Hematopoietic multipotent progenitor cell treated with erythropoietin and hydrocortisone succinate and interleukin-3 and kit ligand, for 17 days (in vitro differentiated cells): ENCODE data around the gene PNLIPRP2.

Source experiments
- DNase-seq: peaks from one replicate; pipeline ENCODE4 v3.0.0-alpha.2; 2015; ENCODE audit warnings: low spot score

The PNLIPRP2 gene

GRCh38 chr10:116655568-116655967 is 34.8 kb downstream of the PNLIPRP2 start:
- DNase-seq = no peak

GRCh38 chr10:116656044-116656443 is 35.3 kb downstream of the PNLIPRP2 start:
- DNase-seq = no peak

DNA sequence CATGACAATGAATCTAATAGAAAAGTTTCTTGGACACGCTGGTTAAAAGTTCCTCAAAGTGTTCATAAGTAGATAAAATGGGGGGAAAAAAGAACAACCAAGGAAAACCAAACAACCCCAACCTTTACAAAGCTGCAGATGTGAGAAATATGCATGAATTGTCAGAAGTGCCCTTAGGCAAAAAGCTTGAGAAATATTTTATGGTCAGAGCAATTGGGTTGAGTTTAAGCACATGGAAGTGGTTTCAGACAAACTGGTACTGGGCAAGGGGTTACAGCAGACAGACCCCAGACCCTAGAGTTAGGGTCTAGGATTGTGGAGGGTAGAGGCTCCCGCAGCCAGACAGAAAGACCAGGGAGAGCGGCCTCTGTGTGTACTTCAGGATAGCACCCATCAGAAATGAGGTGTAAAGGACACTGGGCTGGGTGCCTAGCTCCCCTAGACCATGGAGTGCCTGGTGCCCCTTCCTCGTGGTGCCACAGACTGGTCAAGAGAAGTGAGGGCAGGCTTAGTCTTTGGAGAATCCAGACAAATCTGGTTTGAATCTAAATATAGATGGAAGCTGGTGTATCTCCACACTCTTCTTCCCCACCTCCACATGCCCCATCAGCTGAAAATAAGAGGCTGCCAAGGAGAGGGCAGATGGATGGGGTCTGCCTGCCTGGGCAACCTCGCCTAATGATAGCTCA is 37.3 kb downstream of the PNLIPRP2 start:
- no peak for DNase-seq

GRCh38 chr10:116659049-116659670 is 38.4 kb downstream of the PNLIPRP2 start:
- no peak for DNase-seq

- no peak for DNase-seq
These were observed 40.1 kb downstream of the PNLIPRP2 start for GRCh38 chr10:116660860-116661259.

DNA sequence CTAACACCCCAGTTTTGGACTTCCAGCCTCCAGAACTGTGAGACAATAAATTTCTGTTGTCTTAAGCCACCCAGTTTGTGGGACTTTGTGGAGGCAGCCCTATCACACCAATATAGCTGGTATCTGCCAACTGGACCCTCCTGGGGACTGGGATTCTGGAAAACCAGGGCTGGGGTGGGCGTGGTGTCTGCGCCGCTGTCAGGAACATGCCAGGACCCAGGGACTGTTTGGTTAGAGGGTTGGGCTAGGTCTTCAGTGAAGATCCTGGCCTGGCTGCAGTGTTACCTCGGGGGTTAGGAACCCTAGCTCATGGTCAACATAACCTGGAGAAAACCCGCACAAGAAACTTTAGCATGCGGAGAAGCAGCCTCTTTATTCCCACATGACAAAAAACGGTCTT is 42.6 kb downstream of the PNLIPRP2 start:
- DNase-seq = no peak

- DNase-seq = no peak
These were observed 43.9 kb downstream of the PNLIPRP2 start for GRCh38 chr10:116664631-116665030.

- DNase-seq = no peak
These were observed 44.9 kb downstream of the PNLIPRP2 start for GRCh38 chr10:116665541-116666125.

- no peak for DNase-seq
These were observed 46.7 kb downstream of the PNLIPRP2 start for GRCh38 chr10:116667484-116667883.

- DNase-seq = no peak
These were observed 47.3 kb downstream of the PNLIPRP2 start for GRCh38 chr10:116668018-116668417.

DNA sequence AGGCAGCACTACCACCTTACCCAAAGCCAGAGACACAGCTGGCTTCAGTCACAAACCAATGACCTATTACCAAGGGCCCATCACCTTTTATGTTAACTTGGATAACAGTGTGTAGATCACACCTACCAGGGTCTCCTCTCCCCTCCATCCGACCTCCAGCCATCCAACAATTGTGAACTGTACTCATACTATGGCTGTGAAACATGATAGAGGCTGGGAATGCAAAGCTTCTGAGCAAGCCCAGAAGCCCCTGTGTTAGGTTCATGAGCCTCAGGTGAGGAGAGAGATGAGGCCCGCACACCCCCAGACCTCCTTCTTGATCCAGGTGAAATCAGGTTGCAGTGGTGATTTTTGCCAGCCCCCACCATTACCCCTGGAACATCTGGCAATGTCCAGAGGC is 47.7 kb downstream of the PNLIPRP2 start:
- no peak for DNase-seq

GRCh38 chr10:116669080-116669479 is 48.3 kb downstream of the PNLIPRP2 start:
- DNase-seq = no peak

- no peak for DNase-seq
These were observed 49.3 kb downstream of the PNLIPRP2 start for GRCh38 chr10:116669832-116670644.

DNA sequence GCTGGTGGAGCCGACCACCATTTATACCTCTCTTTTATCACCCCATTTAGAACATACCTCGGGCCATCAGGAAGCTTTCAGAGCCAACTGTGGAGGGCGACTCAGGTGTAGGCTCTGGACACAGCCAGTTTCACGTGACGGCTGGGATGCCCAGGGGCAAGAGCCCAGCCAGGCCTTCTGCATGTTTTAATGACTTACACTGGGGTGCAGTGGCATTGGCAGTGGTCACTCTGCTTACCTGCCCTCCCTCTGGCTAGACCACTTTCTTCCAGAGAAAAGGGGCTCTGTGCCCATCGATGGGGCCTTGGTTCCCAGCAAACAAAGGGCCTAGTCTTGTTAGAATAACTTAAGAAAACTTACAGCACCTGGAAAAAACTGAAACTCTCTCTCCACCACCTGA is 50.0 kb downstream of the PNLIPRP2 start:
- no peak for DNase-seq

DNA sequence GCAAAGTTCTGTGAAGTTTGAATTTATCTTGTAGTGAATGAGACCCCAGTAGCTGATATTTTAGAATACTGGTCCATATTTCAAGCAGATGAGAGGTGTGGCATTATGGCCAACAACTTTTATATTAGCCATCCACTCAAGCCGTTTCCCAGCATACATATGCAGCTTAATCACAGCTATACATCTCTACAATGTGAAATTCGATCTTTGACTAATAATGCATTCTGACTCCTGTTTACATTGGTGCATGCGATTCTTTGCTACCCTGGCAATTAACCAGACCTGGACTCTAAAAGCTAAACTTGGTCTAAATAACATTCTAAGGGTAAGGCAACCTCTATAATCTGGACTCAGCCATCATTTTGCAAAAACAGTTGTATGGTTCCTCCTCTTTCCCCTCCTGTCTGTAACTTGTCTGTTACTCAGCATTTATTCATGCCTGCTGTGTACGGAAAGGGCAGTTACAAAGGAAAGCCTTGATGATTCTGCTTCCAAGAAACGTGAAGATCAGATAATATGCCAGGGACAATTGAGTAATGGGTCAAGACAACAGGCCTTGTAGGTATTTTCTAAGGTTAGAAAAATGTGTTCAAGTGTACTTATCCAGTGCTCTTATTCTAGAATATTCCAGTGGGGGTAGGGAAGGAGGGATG is 50.6 kb downstream of the PNLIPRP2 start:
- no peak for DNase-seq

- no peak for DNase-seq
These were observed 52.1 kb downstream of the PNLIPRP2 start for GRCh38 chr10:116672891-116673290.

GRCh38 chr10:116673866-116674265 is 53.1 kb downstream of the PNLIPRP2 start:
- DNase-seq = no peak

- no peak for DNase-seq
These were observed 54.2 kb downstream of the PNLIPRP2 start for GRCh38 chr10:116674901-116675423.

- DNase-seq = no peak
These were observed 55.4 kb downstream of the PNLIPRP2 start for GRCh38 chr10:116676118-116676517.

- DNase-seq = no peak
These were observed 55.9 kb downstream of the PNLIPRP2 start for GRCh38 chr10:116676633-116677032.

- DNase-seq = no peak
These were observed 58.6 kb downstream of the PNLIPRP2 start for GRCh38 chr10:116679351-116679750.

GRCh38 chr10:116683166-116683565 is 62.4 kb downstream of the PNLIPRP2 start:
- no peak for DNase-seq
